ENCODE data around the gene FOXQ1.
"Not testable (repeated sequence)": the region's sequence is repeated elsewhere in the genome, so short reads cannot be mapped to it uniquely, and the experiment has no call there.

The FOXQ1 gene

GRCh38 chr6:1324936-1325335 is 13.0 kb downstream of the FOXQ1 start:
- no peak for DNase-seq

- DNase-seq, result no peak
Measured at GRCh38 chr6:1325461-1326309, 13.8 kb downstream of the FOXQ1 start.

- no peak for DNase-seq
Measured at GRCh38 chr6:1326535-1327121, 14.7 kb downstream of the FOXQ1 start.

GRCh38 chr6:1327630-1328029 is 15.7 kb downstream of the FOXQ1 start:
- DNase-seq, result no peak

- no peak for DNase-seq
Measured at GRCh38 chr6:1328129-1328800, 16.4 kb downstream of the FOXQ1 start.

- no peak for DNase-seq
Measured at GRCh38 chr6:1329708-1330107, 17.8 kb downstream of the FOXQ1 start.

GRCh38 chr6:1334684-1335083 is 22.8 kb downstream of the FOXQ1 start:
- DNase-seq, result no peak

- DNase-seq, result no peak
Measured at GRCh38 chr6:1335367-1336037, 23.6 kb downstream of the FOXQ1 start.

GRCh38 chr6:1336246-1336843 is 24.4 kb downstream of the FOXQ1 start:
- no peak for DNase-seq

GRCh38 chr6:1337791-1338190 is 25.9 kb downstream of the FOXQ1 start:
- DNase-seq, result no peak

GRCh38 chr6:1346101-1346500 is 34.2 kb downstream of the FOXQ1 start:
- DNase-seq, result no peak

- no peak for DNase-seq
Measured at GRCh38 chr6:1346558-1347091, 34.7 kb downstream of the FOXQ1 start.

GRCh38 chr6:1347161-1347560 is 35.3 kb downstream of the FOXQ1 start:
- no peak for DNase-seq

GRCh38 chr6:1348675-1349074 is 36.8 kb downstream of the FOXQ1 start:
- no peak for DNase-seq

- no peak for DNase-seq
Measured at GRCh38 chr6:1349655-1350054, 37.8 kb downstream of the FOXQ1 start.

GRCh38 chr6:1351381-1352008 is 39.6 kb downstream of the FOXQ1 start:
- DNase-seq, result no peak

- not testable (repeated sequence) for DNase-seq
Measured at GRCh38 chr6:1355068-1355467, 43.2 kb downstream of the FOXQ1 start.

GRCh38 chr6:1361717-1362116 is 49.8 kb downstream of the FOXQ1 start:
- DNase-seq, result not testable (repeated sequence)

GRCh38 chr6:1362643-1363042 is 50.7 kb downstream of the FOXQ1 start:
- DNase-seq, result no peak

GRCh38 chr6:1363298-1363697 is 51.4 kb downstream of the FOXQ1 start:
- DNase-seq, result no peak

GRCh38 chr6:1363729-1364572 is 52.1 kb downstream of the FOXQ1 start:
- DNase-seq, result no peak

All from NCI-H2171 treated with DMSO at 0.1 percent for 48 hours (cell line).